Measurements from ENCODE around the gene HOXA1.

DNA sequence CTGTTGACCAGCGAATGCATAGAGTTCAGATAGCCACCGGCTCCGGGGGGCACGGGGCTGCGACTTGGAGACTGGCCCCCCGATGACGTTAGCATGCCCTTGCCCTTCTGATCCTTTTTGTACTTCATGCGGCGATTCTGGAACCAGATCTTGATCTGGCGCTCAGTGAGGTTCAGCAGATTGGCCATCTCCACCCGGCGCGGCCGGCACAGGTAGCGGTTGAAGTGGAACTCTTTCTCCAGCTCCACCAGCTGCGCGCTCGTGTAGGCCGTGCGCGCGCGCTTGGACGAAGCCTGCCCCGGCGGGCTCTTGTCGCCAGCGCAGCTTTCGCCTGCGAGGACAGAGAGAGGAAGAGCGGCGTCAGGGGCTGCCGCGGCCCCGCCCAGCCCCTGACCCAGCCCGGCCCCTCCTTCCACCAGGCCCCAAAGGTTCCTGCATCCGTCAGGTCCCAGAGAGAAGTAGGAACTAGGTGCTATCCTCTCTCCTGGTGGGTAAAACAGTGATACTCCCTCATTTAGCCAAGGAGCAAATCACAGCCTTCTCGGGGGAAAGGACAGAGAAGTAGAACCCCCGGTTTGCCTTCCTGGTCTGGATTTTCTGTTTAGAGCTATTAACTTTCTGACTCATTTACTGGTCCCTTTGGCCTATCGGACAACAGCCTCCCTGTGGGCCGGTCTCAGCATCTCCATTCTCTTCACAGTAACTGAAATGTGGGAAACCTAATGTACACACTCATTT lies 12.8 kb upstream of the HOXA1 start:
- TF ChIP-seq, protein P1, sequence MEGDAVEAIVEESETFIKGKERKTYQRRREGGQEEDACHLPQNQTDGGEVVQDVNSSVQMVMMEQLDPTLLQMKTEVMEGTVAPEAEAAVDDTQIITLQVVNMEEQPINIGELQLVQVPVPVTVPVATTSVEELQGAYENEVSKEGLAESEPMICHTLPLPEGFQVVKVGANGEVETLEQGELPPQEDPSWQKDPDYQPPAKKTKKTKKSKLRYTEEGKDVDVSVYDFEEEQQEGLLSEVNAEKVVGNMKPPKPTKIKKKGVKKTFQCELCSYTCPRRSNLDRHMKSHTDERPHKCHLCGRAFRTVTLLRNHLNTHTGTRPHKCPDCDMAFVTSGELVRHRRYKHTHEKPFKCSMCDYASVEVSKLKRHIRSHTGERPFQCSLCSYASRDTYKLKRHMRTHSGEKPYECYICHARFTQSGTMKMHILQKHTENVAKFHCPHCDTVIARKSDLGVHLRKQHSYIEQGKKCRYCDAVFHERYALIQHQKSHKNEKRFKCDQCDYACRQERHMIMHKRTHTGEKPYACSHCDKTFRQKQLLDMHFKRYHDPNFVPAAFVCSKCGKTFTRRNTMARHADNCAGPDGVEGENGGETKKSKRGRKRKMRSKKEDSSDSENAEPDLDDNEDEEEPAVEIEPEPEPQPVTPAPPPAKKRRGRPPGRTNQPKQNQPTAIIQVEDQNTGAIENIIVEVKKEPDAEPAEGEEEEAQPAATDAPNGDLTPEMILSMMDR (IDR thresholded peaks at IDR 0.05) = peak in 2 of 6 experiments; percentile 28 to 31
- peak in 2 of 4 donors; percentile 75 to 86 for TF ChIP-seq POLR2A (IDR thresholded peaks at IDR 0.05)

Data from esophagus squamous epithelium (tissue), 4 donors.